Activated naive CD4-positive, alpha-beta T cell treated with anti-CD3 and anti-CD28 coated beads for 36 hours (primary cell): ENCODE results near the gene SIRT2. TPM values are rescaled to one million over a fixed set of nuclear protein-coding genes. Genes with fewer than 3 reads are reported as not detected.

Experiments
- CTCF ChIA-PET: fragments of 350-600 bp; sonication (Branson Sonifier 250); formaldehyde crosslinking; loops from one replicate; lab custom pipeline; 2021; ENCODE audit warnings: antibody characterized with exemption; lab: Charles Lee
- DNase-seq: peaks from one replicate; pipeline ENCODE4 v3.0.0-alpha.2; 2020
- H3K27ac Mint-ChIP-seq: one replicate; pipeline ENCODE4 v1.8.0; 2021; ENCODE audit warnings: mild to moderate bottlenecking, mixed read lengths
- H3K27me3 Mint-ChIP-seq: one replicate; pipeline ENCODE4 v1.8.0; 2021; ENCODE audit warnings: low read depth, mixed read lengths
- H3K36me3 Mint-ChIP-seq: one replicate; pipeline ENCODE4 v1.8.0; 2021; ENCODE audit warnings: low read depth, mixed read lengths
- H3K4me1 Mint-ChIP-seq: one replicate; pipeline ENCODE4 v1.8.0; 2021; ENCODE audit warnings: low read depth, mixed read lengths
- H3K4me3 Mint-ChIP-seq: one replicate; pipeline ENCODE4 v1.8.0; 2021; ENCODE audit warnings: mild to moderate bottlenecking, moderate library complexity, mixed read lengths
- H3K9me3 Mint-ChIP-seq: one replicate; pipeline ENCODE4 v1.8.0; 2021; ENCODE audit warnings: mixed read lengths
- intact Hi-C: fragments of 100-400 bp; cut with micrococcal nuclease; formaldehyde crosslinking; loops from one replicate; pipeline ENCODE4 v1.15.1; 2023
- total RNA-seq, 2 experiments: library from RNA; stranded (reverse); gene quantifications; one replicate each; pipeline ENCODE4 v1.2.3, GENCODE V29; 2021

SIRT2 gene
- total RNA-seq, 2 experiments from 2014 or later = 18.2 to 19.6 TPM

GRCh38 chr19:38904581-38905539 is 5.4 kb upstream of the SIRT2 start:
- Mint-ChIP-seq H3K27me3 (no peaks in the 10 kb centered on the region), H3K27ac (no peak overlapping the region), H3K4me1 (peaks cover 36% of the 10 kb centered on the region), H3K9me3 (peaks cover 1% of the 10 kb centered on the region), H3K36me3 (peaks cover 41% of the 10 kb centered on the region), H3K4me3 (no peak overlapping the region)
- intact Hi-C loops = no loop called here
- CTCF ChIA-PET = interaction anchor here (2.0 to 2.1 kb wide), 2 partner anchors 17 to 25 kb away, joined by 6 to 7 read pairs; partner anchors contain the start of genes MRPS12 and SARS2
- no peak for DNase-seq

- peak overlapping the region; percentile 36 for H3K4me3 Mint-ChIP-seq
- H3K27me3 Mint-ChIP-seq = no peaks in the 10 kb centered on the region
- H3K36me3 Mint-ChIP-seq = peaks cover 29% of the 10 kb centered on the region
- CTCF ChIA-PET = interaction anchor here (0.7 to 3.9 kb wide), 3 partner anchors 14 to 39 kb away, joined by 5 to 22 read pairs (median 11); partner anchors contain the start of genes MRPS12 and SARS2
- H3K27ac Mint-ChIP-seq = no peak overlapping the region
- peaks cover 42% of the 10 kb centered on the region for H3K4me1 Mint-ChIP-seq
- intact Hi-C loops = no loop called here
- DNase-seq = no peak
- peaks cover 1% of the 10 kb centered on the region for H3K9me3 Mint-ChIP-seq
These were observed 2.3 kb upstream of the SIRT2 start for GRCh38 chr19:38901683-38902082.

- Mint-ChIP-seq H3K4me1 (peaks cover 42% of the 10 kb centered on the region), H3K9me3 (peaks cover 1% of the 10 kb centered on the region), H3K27me3 (no peaks in the 10 kb centered on the region), H3K27ac (no peak overlapping the region), H3K4me3 (peak overlapping the region; percentile 96), H3K36me3 (peaks cover 28% of the 10 kb centered on the region)
- intact Hi-C loops = no loop called here
- DNase-seq = no peak
- CTCF ChIA-PET = interaction anchor here (0.7 to 3.9 kb wide), 6 partner anchors 13 to 527 kb away, joined by 3 to 22 read pairs (median 4); partner anchors contain the start of genes MRPS12, PSMD8 and SARS2
These were observed 1.3 kb upstream of the SIRT2 start for GRCh38 chr19:38900743-38901190.

GRCh38 chr19:38900202-38900629 is 798 bp upstream of the SIRT2 start:
- DNase-seq = no peak
- no peaks in the 10 kb centered on the region for H3K27me3 Mint-ChIP-seq
- peaks cover 1% of the 10 kb centered on the region for H3K9me3 Mint-ChIP-seq
- H3K4me1 Mint-ChIP-seq = peaks cover 42% of the 10 kb centered on the region
- H3K4me3 Mint-ChIP-seq = peak overlapping the region; percentile 96
- peak overlapping the region; percentile 86 for H3K27ac Mint-ChIP-seq
- H3K36me3 Mint-ChIP-seq = peaks cover 26% of the 10 kb centered on the region
- CTCF ChIA-PET = interaction anchor here (0.6 to 3.9 kb wide), 8 partner anchors 13 to 526 kb away, joined by 3 to 22 read pairs (median 4); partner anchors contain the start of genes MRPS12, PSMD8 and SARS2
- intact Hi-C loops = no loop called here

- Mint-ChIP-seq H3K36me3 (peaks cover 19% of the 10 kb centered on the region), H3K27me3 (no peaks in the 10 kb centered on the region), H3K4me3 (peak overlapping the region; percentile 96), H3K4me1 (peaks cover 35% of the 10 kb centered on the region), H3K27ac (peak overlapping the region; percentile 74), H3K9me3 (peaks cover 1% of the 10 kb centered on the region)
- intact Hi-C loops = loop anchor here (1.0 to 5.0 kb wide), 8 partner anchors 21 to 563 kb away; partner anchors contain the start of genes ECH1, EIF3K, MRPS12 and PAK4
- CTCF ChIA-PET = no interaction called here
- peak; percentile 36 for DNase-seq
These were observed 501 bp downstream of the SIRT2 start for GRCh38 chr19:38898788-38899446.

GRCh38 chr19:38894968-38895367 is 4.5 kb downstream of the SIRT2 start:
- Mint-ChIP-seq H3K4me1 (peaks cover 14% of the 10 kb centered on the region), H3K4me3 (no peak overlapping the region), H3K27me3 (no peaks in the 10 kb centered on the region), H3K27ac (no peak overlapping the region), H3K9me3 (no peaks in the 10 kb centered on the region), H3K36me3 (no peaks in the 10 kb centered on the region)
- CTCF ChIA-PET = no interaction called here
- intact Hi-C loops = loop anchor here (5.0 kb wide), 1 partner anchor 238 kb away; no protein-coding TSS in a partner anchor
- no peak for DNase-seq

GRCh38 chr19:38893341-38893771 is 6.1 kb downstream of the SIRT2 start:
- DNase-seq = no peak
- Mint-ChIP-seq H3K9me3 (no peaks in the 10 kb centered on the region), H3K36me3 (peaks cover 2% of the 10 kb centered on the region), H3K4me3 (no peak overlapping the region), H3K27ac (no peak overlapping the region), H3K27me3 (no peaks in the 10 kb centered on the region), H3K4me1 (peaks cover 7% of the 10 kb centered on the region)
- CTCF ChIA-PET = no interaction called here
- intact Hi-C loops = no loop called here

- CTCF ChIA-PET = no interaction called here
- Mint-ChIP-seq H3K36me3 (peaks cover 2% of the 10 kb centered on the region), H3K27me3 (no peaks in the 10 kb centered on the region), H3K9me3 (no peaks in the 10 kb centered on the region), H3K4me1 (peaks cover 2% of the 10 kb centered on the region), H3K4me3 (no peak overlapping the region), H3K27ac (no peak overlapping the region)
- no peak for DNase-seq
- intact Hi-C loops = no loop called here
These were observed 6.6 kb downstream of the SIRT2 start for GRCh38 chr19:38892841-38893240.

GRCh38 chr19:38891771-38892170 is 7.6 kb downstream of the SIRT2 start:
- no peak for DNase-seq
- Mint-ChIP-seq H3K4me3 (no peak overlapping the region), H3K27me3 (no peaks in the 10 kb centered on the region), H3K27ac (no peak overlapping the region), H3K4me1 (no peaks in the 10 kb centered on the region), H3K9me3 (no peaks in the 10 kb centered on the region), H3K36me3 (peaks cover 2% of the 10 kb centered on the region)
- CTCF ChIA-PET = no interaction called here
- intact Hi-C loops = no loop called here

GRCh38 chr19:38890686-38891085 is 8.7 kb downstream of the SIRT2 start:
- Mint-ChIP-seq H3K27ac (no peak overlapping the region), H3K9me3 (no peaks in the 10 kb centered on the region), H3K36me3 (peaks cover 2% of the 10 kb centered on the region), H3K4me1 (no peaks in the 10 kb centered on the region), H3K27me3 (no peaks in the 10 kb centered on the region), H3K4me3 (no peak overlapping the region)
- no peak for DNase-seq
- intact Hi-C loops = no loop called here
- CTCF ChIA-PET = interaction anchor here (0.9 to 4.4 kb wide), 3 partner anchors 13 to 488 kb away, joined by 3 to 54 read pairs (median 5); partner anchors contain the start of genes FAM98C, MRPS12, RINL and SARS2

- intact Hi-C loops = no loop called here
- H3K27me3 Mint-ChIP-seq = no peaks in the 10 kb centered on the region
- peaks cover 2% of the 10 kb centered on the region for H3K36me3 Mint-ChIP-seq
- CTCF ChIA-PET = interaction anchor here (0.9 to 4.4 kb wide), 3 partner anchors 13 to 487 kb away, joined by 3 to 54 read pairs (median 5); partner anchors contain the start of genes FAM98C, MRPS12, RINL and SARS2
- H3K9me3 Mint-ChIP-seq = no peaks in the 10 kb centered on the region
- no peak overlapping the region for H3K4me3 Mint-ChIP-seq
- H3K27ac Mint-ChIP-seq = no peak overlapping the region
- no peak for DNase-seq
- H3K4me1 Mint-ChIP-seq = no peaks in the 10 kb centered on the region
These were observed 9.6 kb downstream of the SIRT2 start for GRCh38 chr19:38889803-38890202.

- no peak for DNase-seq
- intact Hi-C loops = no loop called here
- CTCF ChIA-PET = interaction anchor here (0.5 to 4.4 kb wide), 5 partner anchors 12 to 335 kb away, joined by 3 to 54 read pairs (median 4); partner anchors contain the start of gene RINL
- Mint-ChIP-seq H3K4me3 (no peak overlapping the region), H3K27ac (no peak overlapping the region), H3K9me3 (no peaks in the 10 kb centered on the region), H3K36me3 (peaks cover 2% of the 10 kb centered on the region), H3K27me3 (no peaks in the 10 kb centered on the region), H3K4me1 (no peaks in the 10 kb centered on the region)
These were observed 10.5 kb downstream of the SIRT2 start for GRCh38 chr19:38888876-38889275.
